Measurements from ENCODE around the gene CTSF. TPM values are rescaled to one million over a fixed set of nuclear protein-coding genes. Genes with fewer than 3 reads are reported as not detected.

CTSF gene
- total RNA-seq, 2 experiments from 2014 or later: 0.70 to 0.90 TPM

DNA sequence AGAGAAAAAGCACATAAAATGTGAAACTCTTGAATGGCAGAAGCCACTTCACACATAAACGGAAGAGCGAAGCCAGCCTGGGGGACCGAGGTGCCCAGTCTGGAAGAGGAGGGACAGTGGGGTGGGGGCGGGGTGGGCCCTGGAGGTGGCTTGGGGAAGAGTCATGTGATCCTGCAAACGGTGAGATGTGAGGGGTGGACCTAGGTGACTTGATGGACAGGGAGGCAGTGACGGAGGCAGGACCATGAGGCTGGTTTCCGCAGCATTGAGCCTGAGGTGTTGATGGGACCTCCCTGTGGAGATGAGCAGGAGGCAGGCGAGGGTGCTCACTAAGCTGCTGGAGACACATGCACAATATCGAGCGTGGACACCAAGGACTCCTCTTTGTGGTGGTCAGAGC lies 39.3 kb downstream of the CTSF start:
- DNase-seq: no peak
- CTCF ChIA-PET: no interaction called here
- Mint-ChIP-seq H3K27me3 (ENCODE audit: low read depth) (no peaks in the 10 kb centered on the region), H3K9me3 (ENCODE audit: insufficient read depth) (no peaks in the 10 kb centered on the region), H3K36me3 (ENCODE audit: low read depth) (peaks cover 4% of the 10 kb centered on the region), H3K27ac (no peak overlapping the region), H3K4me1 (ENCODE audit: low read depth) (no peaks in the 10 kb centered on the region), H3K4me3 (no peak overlapping the region)
- ATAC-seq: no peak
- POLR2A ChIA-PET: no interaction called here

- Mint-ChIP-seq H3K36me3 (ENCODE audit: low read depth) (peaks cover 12% of the 10 kb centered on the region), H3K9me3 (ENCODE audit: insufficient read depth) (no peaks in the 10 kb centered on the region), H3K27ac (no peak overlapping the region), H3K4me3 (no peak overlapping the region), H3K4me1 (ENCODE audit: low read depth) (no peaks in the 10 kb centered on the region), H3K27me3 (ENCODE audit: low read depth) (no peaks in the 10 kb centered on the region)
- no peak for ATAC-seq
- no peak for DNase-seq
- CTCF ChIA-PET: no interaction called here
- POLR2A ChIA-PET: no interaction called here
Measured at GRCh38 chr11:66524304-66525040, 43.9 kb downstream of the CTSF start.

DNA sequence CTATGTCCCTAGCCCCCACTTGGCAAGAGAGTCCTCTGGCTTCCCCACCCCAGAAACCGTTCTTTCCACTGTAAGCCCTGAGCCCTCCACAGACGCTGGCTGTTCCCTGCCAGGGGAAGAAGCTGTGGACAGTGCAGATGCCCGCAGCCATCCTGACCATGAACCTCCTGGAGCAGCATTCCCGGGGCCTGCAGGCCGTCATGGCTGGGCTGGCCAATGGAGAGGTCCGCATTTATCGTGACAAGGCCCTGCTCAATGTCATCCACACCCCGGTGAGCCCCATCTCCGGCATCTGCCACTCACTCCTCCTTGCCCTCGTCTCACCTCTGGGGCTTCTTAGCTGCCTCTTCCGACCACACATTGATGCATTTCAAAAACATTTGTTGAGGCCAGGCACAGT lies 44.8 kb downstream of the CTSF start:
- H3K27ac Mint-ChIP-seq: no peak overlapping the region
- CTCF ChIA-PET: no interaction called here
- DNase-seq (no peak), ATAC-seq (no peak)
- H3K4me1 Mint-ChIP-seq (ENCODE audit: low read depth): no peaks in the 10 kb centered on the region
- H3K27me3 Mint-ChIP-seq (ENCODE audit: low read depth): no peaks in the 10 kb centered on the region
- POLR2A ChIA-PET: no interaction called here
- H3K36me3 Mint-ChIP-seq (ENCODE audit: low read depth): peaks cover 12% of the 10 kb centered on the region
- H3K4me3 Mint-ChIP-seq: no peak overlapping the region
- H3K9me3 Mint-ChIP-seq (ENCODE audit: insufficient read depth): no peaks in the 10 kb centered on the region

Other genes with a start within 250 kb of the CTSF start
- gene RIN1, start 232.2 kb downstream of the CTSF start, total RNA-seq: 1 to 10 TPM; 1.3 TPM
- 10 to 100 TPM; 53.2 to 57.1 TPM for gene BRMS1, start 223.5 kb downstream of the CTSF start, total RNA-seq
- gene B4GAT1, start 221.0 kb downstream of the CTSF start, total RNA-seq: 1 to 10 TPM; 7.6 TPM
- gene SLC29A2, start 196.8 kb downstream of the CTSF start, total RNA-seq: 10 to 100 TPM; 10.0 to 11.1 TPM
- under 1 TPM; 0.18 to 0.34 TPM for gene NPAS4, start 147.6 kb downstream of the CTSF start, total RNA-seq
- 100 to 1,000 TPM in 1 of 2 experiments, 10 to 100 TPM in 1; 93.7 to 100 TPM for gene MRPL11, start 129.8 kb downstream of the CTSF start, total RNA-seq
- gene PELI3, start 101.7 kb downstream of the CTSF start, total RNA-seq: 1 to 10 TPM; 5.1 to 5.8 TPM
- gene DPP3, start 88.2 kb downstream of the CTSF start, total RNA-seq: 10 to 100 TPM; 73.3 to 79.1 TPM
- gene BBS1, start 58.0 kb downstream of the CTSF start, total RNA-seq: 10 to 100 TPM; 10.6 to 14.0 TPM
- 10 to 100 TPM; 15.5 to 15.9 TPM for gene ZDHHC24, start 22.6 kb downstream of the CTSF start, total RNA-seq
- gene ACTN3, start 21.7 kb downstream of the CTSF start, total RNA-seq: not detected
- gene CCDC87, start 24.5 kb upstream of the CTSF start, total RNA-seq: under 1 TPM; 0.55 to 0.70 TPM
- 10 to 100 TPM; 29.3 to 32.5 TPM for gene CCS, start 24.6 kb upstream of the CTSF start, total RNA-seq
- 100 to 1,000 TPM; 168 to 182 TPM for gene RBM14, start 48.0 kb upstream of the CTSF start, total RNA-seq
- 100 to 1,000 TPM; 118 to 121 TPM for gene RBM4, start 70.1 kb upstream of the CTSF start, total RNA-seq
- 10 to 100 TPM; 18.7 to 21.5 TPM for gene RBM4B, start 109.3 kb upstream of the CTSF start, total RNA-seq
- under 1 TPM in 1 of 2 experiments, not detected in 1; 0.31 TPM for gene SPTBN2, start 160.6 kb upstream of the CTSF start, total RNA-seq